ENCODE results near the gene ZNF660. TPM values are rescaled to one million over a fixed set of nuclear protein-coding genes. Genes with fewer than 3 reads are reported as not detected.

Gene ZNF660
- total RNA-seq (2022; extraction: Qiagen RNA extraction; ENCODE audit: low read depth), result not detected in 5 replicates

GRCh38 chr3:44584646-44585501 is at the start of gene ZNF660:
Gene ZNF660 (plus strand): TSS chr3:44584964. CDS start chr3:44594194, 9,230 bp downstream.

GRCh38 chr3:44554626-44555592 is 29.9 kb upstream of the ZNF660 start, which contains the start of gene ZKSCAN7:
Gene ZKSCAN7 (plus strand): TSS chr3:44555193. CDS start chr3:44557048, 1,855 bp downstream.

GRCh38 chr3:44624749-44625480 is 40.2 kb downstream of the ZNF660 start, which contains the start of gene ZNF197:
Gene ZNF197 (plus strand): TSS chr3:44625036. CDS start chr3:44629155, 4,119 bp downstream.

GRCh38 chr3:44648564-44649229 is 63.9 kb downstream of the ZNF660 start, which contains the start of gene ZNF35:
Gene ZNF35 (plus strand): TSS chr3:44648732. CDS start chr3:44651068, 2,336 bp downstream.

Other genes starting within 250 kb of the ZNF660 start
- gene TCAIM, start 246.2 kb upstream of the ZNF660 start, total RNA-seq (2022; extraction: Qiagen RNA extraction; ENCODE audit: low read depth), result 5.6 to 8.8 TPM (median 7.8 TPM) in 5 replicates
- gene ZNF445, start 107.3 kb upstream of the ZNF660 start, total RNA-seq (2022; extraction: Qiagen RNA extraction; ENCODE audit: low read depth), result 1.8 to 2.7 TPM (median 2.4 TPM) in 5 replicates
- not detected in 5 replicates for gene ZKSCAN7, start 29.8 kb upstream of the ZNF660 start, total RNA-seq (2022; extraction: Qiagen RNA extraction; ENCODE audit: low read depth)
- 0.90 to 2.1 TPM (median 1.9 TPM) in 5 replicates for gene ZNF197, start 40.1 kb downstream of the ZNF660 start, total RNA-seq (2022; extraction: Qiagen RNA extraction; ENCODE audit: low read depth)
- gene ZNF35, start 63.8 kb downstream of the ZNF660 start, total RNA-seq (2022; extraction: Qiagen RNA extraction; ENCODE audit: low read depth), result 4.7 to 7.3 TPM (median 5.4 TPM) in 5 replicates
- 1.3 to 2.2 TPM (median 1.4 TPM) in 5 replicates for gene ZNF502, start 127.7 kb downstream of the ZNF660 start, total RNA-seq (2022; extraction: Qiagen RNA extraction; ENCODE audit: low read depth)
- not detected in 5 replicates for gene ZNF501, start 144.7 kb downstream of the ZNF660 start, total RNA-seq (2022; extraction: Qiagen RNA extraction; ENCODE audit: low read depth)
- gene KIAA1143, start 176.7 kb downstream of the ZNF660 start, total RNA-seq (2022; extraction: Qiagen RNA extraction; ENCODE audit: low read depth), result 12.9 to 19.6 TPM (median 14.7 TPM) in 5 replicates
- gene KIF15, start 176.8 kb downstream of the ZNF660 start, total RNA-seq (2022; extraction: Qiagen RNA extraction; ENCODE audit: low read depth), result 8.0 to 12.3 TPM (median 9.3 TPM) in 5 replicates